ENCODE data around the gene FANK1. TPM values are rescaled to one million over a fixed set of nuclear protein-coding genes. Genes with fewer than 3 reads are reported as not detected.

The FANK1 gene
- total and polyA plus RNA-seq, 2 donors from 2014 or later, result 8.6 to 13.4 TPM

DNA sequence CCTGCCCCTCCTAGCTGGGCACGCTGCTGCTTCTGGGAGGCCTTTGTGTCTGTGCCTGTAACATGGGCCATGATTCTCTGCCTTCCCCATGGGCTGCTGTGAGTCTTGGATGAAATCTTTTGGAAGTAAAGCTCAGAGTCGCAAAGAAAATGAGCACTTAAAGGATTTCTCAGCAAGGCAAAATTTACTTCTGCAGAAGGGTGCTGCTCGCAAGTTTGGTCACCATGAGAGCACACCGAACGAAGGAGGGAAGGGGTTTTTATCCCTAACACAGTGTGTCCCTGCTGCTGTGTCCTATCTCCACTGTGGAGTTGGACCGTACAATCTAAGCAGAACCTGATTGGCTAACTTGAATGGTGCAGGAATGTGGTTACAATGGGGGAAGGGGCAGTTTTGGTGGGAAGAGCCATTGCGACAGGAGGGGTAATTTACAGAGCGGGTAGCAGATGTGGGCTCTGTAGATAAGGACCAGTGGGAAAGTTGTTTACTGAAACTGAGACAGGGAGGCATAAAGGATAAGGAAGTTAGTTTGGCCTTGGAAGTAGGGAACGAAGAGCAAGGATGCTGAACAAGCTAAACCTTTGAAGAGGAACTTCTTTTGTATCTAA lies 57.5 kb downstream of the FANK1 start:
- no peaks in the 10 kb centered on the region for H3K27me3 ChIP-seq (ENCODE audit: control insufficient read depth, insufficient read depth, low read length)
- no peak for DNase-seq
- H3K9me3 ChIP-seq (ENCODE audit: control insufficient read depth in 2 of 3, insufficient read depth in 1 of 3, low read length in 3 of 3), result peaks cover 0 to 21% (median 7%) of the 10 kb centered on the region in 3 donors
- H3K36me3 ChIP-seq (ENCODE audit: control insufficient read depth in 2 of 3, insufficient read depth in 3 of 3, low read length in 3 of 3), result no peaks in the 10 kb centered on the region
- intact Hi-C loops (cut with DNase I), result no loop called here
- no peak overlapping the region for H3K27ac ChIP-seq (ENCODE audit: low read depth in 2 of 2, low read length in 2 of 2)
- no peak overlapping the region for H3K9ac ChIP-seq (ENCODE audit: low read length in 3 of 3)
- no peak for FAIRE-seq
- H3K4me1 ChIP-seq (ENCODE audit: control insufficient read depth in 2 of 3, insufficient read depth in 2 of 3, low read depth in 1 of 3, low read length in 3 of 3), result no peaks in the 10 kb centered on the region
- TF ChIP-seq, protein P1, sequence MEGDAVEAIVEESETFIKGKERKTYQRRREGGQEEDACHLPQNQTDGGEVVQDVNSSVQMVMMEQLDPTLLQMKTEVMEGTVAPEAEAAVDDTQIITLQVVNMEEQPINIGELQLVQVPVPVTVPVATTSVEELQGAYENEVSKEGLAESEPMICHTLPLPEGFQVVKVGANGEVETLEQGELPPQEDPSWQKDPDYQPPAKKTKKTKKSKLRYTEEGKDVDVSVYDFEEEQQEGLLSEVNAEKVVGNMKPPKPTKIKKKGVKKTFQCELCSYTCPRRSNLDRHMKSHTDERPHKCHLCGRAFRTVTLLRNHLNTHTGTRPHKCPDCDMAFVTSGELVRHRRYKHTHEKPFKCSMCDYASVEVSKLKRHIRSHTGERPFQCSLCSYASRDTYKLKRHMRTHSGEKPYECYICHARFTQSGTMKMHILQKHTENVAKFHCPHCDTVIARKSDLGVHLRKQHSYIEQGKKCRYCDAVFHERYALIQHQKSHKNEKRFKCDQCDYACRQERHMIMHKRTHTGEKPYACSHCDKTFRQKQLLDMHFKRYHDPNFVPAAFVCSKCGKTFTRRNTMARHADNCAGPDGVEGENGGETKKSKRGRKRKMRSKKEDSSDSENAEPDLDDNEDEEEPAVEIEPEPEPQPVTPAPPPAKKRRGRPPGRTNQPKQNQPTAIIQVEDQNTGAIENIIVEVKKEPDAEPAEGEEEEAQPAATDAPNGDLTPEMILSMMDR (IDR thresholded peaks at IDR 0.05; ENCODE audit: borderline replicate concordance, extremely low read depth, insufficient read depth), result no peak
- no peak overlapping the region for H3K4me3 ChIP-seq (ENCODE audit: low read length in 3 of 3)

DNA sequence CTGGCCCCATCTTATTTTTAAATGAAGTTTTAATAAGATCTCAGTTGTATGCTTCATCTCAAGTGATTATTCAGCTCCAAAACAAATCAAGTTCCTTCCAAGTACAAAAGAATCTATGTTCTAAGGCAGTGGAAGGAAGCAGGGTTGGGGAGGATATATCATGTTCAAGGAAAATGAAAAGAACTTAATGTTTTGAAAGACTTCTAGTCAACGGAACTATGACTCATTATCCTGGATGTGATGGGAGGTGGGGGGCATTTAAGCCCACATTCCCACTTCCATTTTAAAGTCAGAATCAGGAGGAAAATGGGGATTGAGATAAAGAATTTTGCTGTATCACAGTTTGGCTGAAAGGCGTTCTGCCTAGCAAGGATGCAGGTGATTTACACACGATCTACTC lies 59.4 kb downstream of the FANK1 start:
- DNase-seq (no peak), FAIRE-seq (no peak)
- intact Hi-C loops (cut with DNase I), result no loop called here
- no peak overlapping the region for H3K9ac ChIP-seq (ENCODE audit: low read length in 3 of 3)
- TF ChIP-seq, protein P1 (IDR thresholded peaks at IDR 0.05; ENCODE audit: borderline replicate concordance, extremely low read depth, insufficient read depth), result no peak
- H3K27me3 ChIP-seq (ENCODE audit: control insufficient read depth, insufficient read depth, low read length), result no peaks in the 10 kb centered on the region
- H3K36me3 ChIP-seq (ENCODE audit: control insufficient read depth in 2 of 3, insufficient read depth in 3 of 3, low read length in 3 of 3), result no peaks in the 10 kb centered on the region
- no peak overlapping the region for H3K4me3 ChIP-seq (ENCODE audit: low read length in 3 of 3)
- H3K4me1 ChIP-seq (ENCODE audit: control insufficient read depth in 2 of 3, insufficient read depth in 2 of 3, low read depth in 1 of 3, low read length in 3 of 3), result no peaks in the 10 kb centered on the region
- H3K9me3 ChIP-seq (ENCODE audit: control insufficient read depth in 2 of 3, insufficient read depth in 1 of 3, low read length in 3 of 3), result peaks cover 0 to 21% (median 7%) of the 10 kb centered on the region in 3 donors
- H3K27ac ChIP-seq (ENCODE audit: low read depth in 2 of 2, low read length in 2 of 2), result no peak overlapping the region

DNA sequence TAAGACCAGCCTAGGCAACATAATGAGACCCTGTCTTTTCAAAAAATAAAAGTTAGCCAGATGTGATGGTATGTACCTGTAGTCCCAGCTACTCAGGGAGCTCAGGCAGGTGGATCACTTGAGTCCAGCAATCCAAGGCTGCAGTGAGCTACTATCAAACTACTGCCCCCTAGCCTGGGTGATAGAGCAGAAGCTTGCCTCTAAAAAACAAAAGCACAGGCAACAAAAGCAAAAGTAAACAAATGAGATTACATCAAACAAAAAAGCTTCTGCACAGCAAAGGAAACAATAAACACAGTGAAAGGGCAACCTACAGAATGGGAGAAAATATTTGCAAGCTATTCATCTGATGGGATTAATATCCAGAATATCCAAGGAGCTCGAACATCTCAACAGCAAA lies 65.4 kb downstream of the FANK1 start:
- no peaks in the 10 kb centered on the region for H3K9me3 ChIP-seq (ENCODE audit: control insufficient read depth in 2 of 3, insufficient read depth in 1 of 3, low read length in 3 of 3)
- H3K27me3 ChIP-seq (ENCODE audit: control insufficient read depth, insufficient read depth, low read length), result no peaks in the 10 kb centered on the region
- intact Hi-C loops (cut with DNase I), result no loop called here
- FAIRE-seq (no peak), DNase-seq (no peak)
- no peak overlapping the region for H3K9ac ChIP-seq (ENCODE audit: low read length in 3 of 3)
- H3K4me1 ChIP-seq (ENCODE audit: control insufficient read depth in 2 of 3, insufficient read depth in 2 of 3, low read depth in 1 of 3, low read length in 3 of 3), result no peaks in the 10 kb centered on the region
- TF ChIP-seq, protein P1 (IDR thresholded peaks at IDR 0.05; ENCODE audit: borderline replicate concordance, extremely low read depth, insufficient read depth), result no peak
- no peak overlapping the region for H3K27ac ChIP-seq (ENCODE audit: low read depth in 2 of 2, low read length in 2 of 2)
- H3K36me3 ChIP-seq (ENCODE audit: control insufficient read depth in 2 of 3, insufficient read depth in 3 of 3, low read length in 3 of 3), result no peaks in the 10 kb centered on the region
- H3K4me3 ChIP-seq (ENCODE audit: low read length in 3 of 3), result no peak overlapping the region

DNA sequence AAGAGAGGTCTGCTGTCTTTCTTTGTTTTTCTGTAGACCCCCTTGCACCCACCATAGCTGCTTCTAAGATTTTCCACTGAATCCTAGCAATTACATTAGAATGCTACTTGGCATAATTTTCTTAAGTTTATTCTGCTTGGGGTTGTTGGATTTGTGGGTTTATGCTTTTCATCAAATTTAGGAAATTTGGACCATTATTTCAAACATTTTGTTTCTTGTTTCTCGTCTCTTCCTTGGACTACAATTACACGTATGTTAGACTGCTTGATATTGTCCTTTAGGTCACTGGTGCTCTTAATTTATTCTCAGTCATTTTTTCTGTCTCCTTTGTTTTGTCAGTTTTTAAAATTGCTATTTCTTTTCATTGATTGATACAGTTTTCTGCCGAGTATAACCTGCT lies 65.8 kb downstream of the FANK1 start:
- H3K27ac ChIP-seq (ENCODE audit: low read depth in 2 of 2, low read length in 2 of 2), result no peak overlapping the region
- H3K36me3 ChIP-seq (ENCODE audit: control insufficient read depth in 2 of 3, insufficient read depth in 3 of 3, low read length in 3 of 3), result no peaks in the 10 kb centered on the region
- H3K27me3 ChIP-seq (ENCODE audit: control insufficient read depth, insufficient read depth, low read length), result no peaks in the 10 kb centered on the region
- no peak overlapping the region for H3K9ac ChIP-seq (ENCODE audit: low read length in 3 of 3)
- TF ChIP-seq, protein P1 (IDR thresholded peaks at IDR 0.05; ENCODE audit: borderline replicate concordance, extremely low read depth, insufficient read depth), result no peak
- intact Hi-C loops (cut with DNase I), result no loop called here
- H3K4me1 ChIP-seq (ENCODE audit: control insufficient read depth in 2 of 3, insufficient read depth in 2 of 3, low read depth in 1 of 3, low read length in 3 of 3), result no peaks in the 10 kb centered on the region
- H3K9me3 ChIP-seq (ENCODE audit: control insufficient read depth in 2 of 3, insufficient read depth in 1 of 3, low read length in 3 of 3), result no peaks in the 10 kb centered on the region
- DNase-seq (no peak), FAIRE-seq (no peak)
- no peak overlapping the region for H3K4me3 ChIP-seq (ENCODE audit: low read length in 3 of 3)

Measured in kidney (tissue), 14 donors.